ENCODE measurements around the gene TPSG1. TPM values are rescaled to one million over a fixed set of nuclear protein-coding genes. Genes with fewer than 3 reads are reported as not detected.

The TPSG1 gene
- total RNA-seq, 1 donor from 2014 or later = 2.3 TPM

- TF ChIP-seq, protein P1, sequence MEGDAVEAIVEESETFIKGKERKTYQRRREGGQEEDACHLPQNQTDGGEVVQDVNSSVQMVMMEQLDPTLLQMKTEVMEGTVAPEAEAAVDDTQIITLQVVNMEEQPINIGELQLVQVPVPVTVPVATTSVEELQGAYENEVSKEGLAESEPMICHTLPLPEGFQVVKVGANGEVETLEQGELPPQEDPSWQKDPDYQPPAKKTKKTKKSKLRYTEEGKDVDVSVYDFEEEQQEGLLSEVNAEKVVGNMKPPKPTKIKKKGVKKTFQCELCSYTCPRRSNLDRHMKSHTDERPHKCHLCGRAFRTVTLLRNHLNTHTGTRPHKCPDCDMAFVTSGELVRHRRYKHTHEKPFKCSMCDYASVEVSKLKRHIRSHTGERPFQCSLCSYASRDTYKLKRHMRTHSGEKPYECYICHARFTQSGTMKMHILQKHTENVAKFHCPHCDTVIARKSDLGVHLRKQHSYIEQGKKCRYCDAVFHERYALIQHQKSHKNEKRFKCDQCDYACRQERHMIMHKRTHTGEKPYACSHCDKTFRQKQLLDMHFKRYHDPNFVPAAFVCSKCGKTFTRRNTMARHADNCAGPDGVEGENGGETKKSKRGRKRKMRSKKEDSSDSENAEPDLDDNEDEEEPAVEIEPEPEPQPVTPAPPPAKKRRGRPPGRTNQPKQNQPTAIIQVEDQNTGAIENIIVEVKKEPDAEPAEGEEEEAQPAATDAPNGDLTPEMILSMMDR (IDR thresholded peaks at IDR 0.05) = no peak
- ATAC-seq (no peak), DNase-seq (no peak)
- H3K27me3 ChIP-seq = no peaks in the 10 kb centered on the region
- intact Hi-C loops (cut with DNase I) = no loop called here
- no peaks in the 10 kb centered on the region for H3K36me3 ChIP-seq
- H3K27ac ChIP-seq = no peak overlapping the region
- H3K4me3 ChIP-seq = no peak overlapping the region
- peaks cover 15% of the 10 kb centered on the region for H3K4me1 ChIP-seq
- no peaks in the 10 kb centered on the region for H3K9me3 ChIP-seq
Measured at GRCh38 chr16:1177750-1178149, 47.3 kb downstream of the TPSG1 start.

DNA sequence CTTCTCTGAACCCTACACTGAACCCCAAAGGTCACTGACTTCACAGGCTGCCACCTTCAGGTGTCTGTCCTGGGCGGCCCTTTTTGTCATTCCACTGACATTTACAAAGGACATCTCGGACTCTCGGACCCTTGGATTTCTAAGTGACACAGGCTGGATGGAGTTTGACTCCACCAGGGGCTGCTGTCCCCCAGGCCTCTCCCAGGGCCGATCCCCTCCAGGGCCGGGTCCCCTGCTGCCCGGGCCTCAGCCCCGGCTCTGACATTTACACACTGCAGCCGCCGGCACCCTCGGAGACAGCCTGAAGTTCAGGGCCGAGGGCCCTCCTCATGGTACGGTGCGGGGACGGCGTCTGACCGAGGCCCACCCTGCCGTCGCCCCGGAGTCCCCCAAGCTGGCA is 48.0 kb downstream of the TPSG1 start:
- peaks cover 8% of the 10 kb centered on the region for H3K4me1 ChIP-seq
- no peaks in the 10 kb centered on the region for H3K9me3 ChIP-seq
- intact Hi-C loops (cut with DNase I) = no loop called here
- no peaks in the 10 kb centered on the region for H3K36me3 ChIP-seq
- H3K27me3 ChIP-seq = no peaks in the 10 kb centered on the region
- no peak for DNase-seq
- TF ChIP-seq, protein P1 (IDR thresholded peaks at IDR 0.05) = no peak
- H3K27ac ChIP-seq = no peak overlapping the region
- ATAC-seq = no peak
- H3K4me3 ChIP-seq = no peak overlapping the region

DNA sequence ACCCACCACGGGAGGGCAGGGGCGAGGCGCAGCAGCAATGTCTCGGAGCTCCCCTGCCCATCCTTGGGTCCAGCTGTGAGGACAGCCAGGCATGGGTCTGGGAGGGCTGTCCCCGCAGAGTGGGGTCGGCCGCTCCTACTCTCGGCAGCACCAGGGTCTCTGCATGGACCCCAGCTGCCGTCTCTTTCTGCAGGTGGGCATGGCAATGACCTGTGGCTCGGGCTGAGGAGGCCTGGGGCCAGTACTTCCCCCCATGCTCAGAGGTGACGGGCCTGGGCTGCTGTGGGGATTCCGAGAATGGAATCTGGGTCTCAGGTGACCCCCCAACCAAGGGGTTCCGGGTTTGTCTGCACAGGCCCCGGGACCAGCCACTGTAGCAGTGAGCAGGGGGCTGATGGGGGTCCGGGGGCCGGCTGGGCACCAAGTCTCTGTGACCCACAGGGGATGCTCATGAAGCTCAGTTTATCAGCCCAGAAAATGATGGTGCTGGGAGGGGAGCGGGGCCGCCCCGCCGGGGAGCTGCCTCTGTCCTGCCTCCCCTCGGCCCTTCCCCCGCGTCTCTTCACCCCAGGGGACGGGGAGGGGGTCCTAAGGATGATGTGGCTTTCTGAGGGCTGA is 48.7 kb downstream of the TPSG1 start:
- no peak for DNase-seq
- Histone ChIP-seq H3K36me3 (no peaks in the 10 kb centered on the region), H3K27ac (no peak overlapping the region), H3K27me3 (no peaks in the 10 kb centered on the region), H3K9me3 (no peaks in the 10 kb centered on the region), H3K4me3 (no peak overlapping the region), H3K4me1 (peaks cover 2% of the 10 kb centered on the region)
- TF ChIP-seq, protein P1 (IDR thresholded peaks at IDR 0.05) = no peak
- no peak for ATAC-seq
- intact Hi-C loops (cut with DNase I) = no loop called here

- H3K36me3 ChIP-seq = no peaks in the 10 kb centered on the region
- no peaks in the 10 kb centered on the region for H3K4me1 ChIP-seq
- no peak for DNase-seq
- H3K27me3 ChIP-seq = peaks cover 6% of the 10 kb centered on the region
- no peak for ATAC-seq
- intact Hi-C loops (cut with DNase I) = no loop called here
- TF ChIP-seq, protein P1 (IDR thresholded peaks at IDR 0.05) = no peak
- no peak overlapping the region for H3K27ac ChIP-seq
- no peaks in the 10 kb centered on the region for H3K9me3 ChIP-seq
- H3K4me3 ChIP-seq = no peak overlapping the region
Measured at GRCh38 chr16:1175566-1176279, 49.3 kb downstream of the TPSG1 start.

GRCh38 chr16:1174477-1175357 is 50.4 kb downstream of the TPSG1 start:
- Histone ChIP-seq H3K36me3 (no peaks in the 10 kb centered on the region), H3K4me1 (no peaks in the 10 kb centered on the region), H3K9me3 (no peaks in the 10 kb centered on the region), H3K27me3 (peaks cover 6% of the 10 kb centered on the region), H3K4me3 (no peak overlapping the region), H3K27ac (no peak overlapping the region)
- ATAC-seq = no peak
- DNase-seq = no peak
- intact Hi-C loops (cut with DNase I) = no loop called here
- TF ChIP-seq, protein P1 (IDR thresholded peaks at IDR 0.05) = no peak

All from upper lobe of right lung (tissue), 1 donor.